ENCODE data around the gene SEMA4C. TPM values are rescaled to one million over a fixed set of nuclear protein-coding genes. Genes with fewer than 3 reads are reported as not detected.

SEMA4C gene, protein sequence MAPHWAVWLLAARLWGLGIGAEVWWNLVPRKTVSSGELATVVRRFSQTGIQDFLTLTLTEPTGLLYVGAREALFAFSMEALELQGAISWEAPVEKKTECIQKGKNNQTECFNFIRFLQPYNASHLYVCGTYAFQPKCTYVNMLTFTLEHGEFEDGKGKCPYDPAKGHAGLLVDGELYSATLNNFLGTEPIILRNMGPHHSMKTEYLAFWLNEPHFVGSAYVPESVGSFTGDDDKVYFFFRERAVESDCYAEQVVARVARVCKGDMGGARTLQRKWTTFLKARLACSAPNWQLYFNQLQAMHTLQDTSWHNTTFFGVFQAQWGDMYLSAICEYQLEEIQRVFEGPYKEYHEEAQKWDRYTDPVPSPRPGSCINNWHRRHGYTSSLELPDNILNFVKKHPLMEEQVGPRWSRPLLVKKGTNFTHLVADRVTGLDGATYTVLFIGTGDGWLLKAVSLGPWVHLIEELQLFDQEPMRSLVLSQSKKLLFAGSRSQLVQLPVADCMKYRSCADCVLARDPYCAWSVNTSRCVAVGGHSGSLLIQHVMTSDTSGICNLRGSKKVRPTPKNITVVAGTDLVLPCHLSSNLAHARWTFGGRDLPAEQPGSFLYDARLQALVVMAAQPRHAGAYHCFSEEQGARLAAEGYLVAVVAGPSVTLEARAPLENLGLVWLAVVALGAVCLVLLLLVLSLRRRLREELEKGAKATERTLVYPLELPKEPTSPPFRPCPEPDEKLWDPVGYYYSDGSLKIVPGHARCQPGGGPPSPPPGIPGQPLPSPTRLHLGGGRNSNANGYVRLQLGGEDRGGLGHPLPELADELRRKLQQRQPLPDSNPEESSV
- 12.2 to 25.7 TPM (median 20.2 TPM) in 5 replicates for total RNA-seq (2022; extraction: Qiagen RNA extraction; ENCODE audit: low read depth)

GRCh38 chr2:96869822-96870625 is at the start of gene SEMA4C:
Gene SEMA4C, minus strand, starts transcription at chr2:96870080. Its CDS starts 2,194 bp downstream, at chr2:96867886.

DNA sequence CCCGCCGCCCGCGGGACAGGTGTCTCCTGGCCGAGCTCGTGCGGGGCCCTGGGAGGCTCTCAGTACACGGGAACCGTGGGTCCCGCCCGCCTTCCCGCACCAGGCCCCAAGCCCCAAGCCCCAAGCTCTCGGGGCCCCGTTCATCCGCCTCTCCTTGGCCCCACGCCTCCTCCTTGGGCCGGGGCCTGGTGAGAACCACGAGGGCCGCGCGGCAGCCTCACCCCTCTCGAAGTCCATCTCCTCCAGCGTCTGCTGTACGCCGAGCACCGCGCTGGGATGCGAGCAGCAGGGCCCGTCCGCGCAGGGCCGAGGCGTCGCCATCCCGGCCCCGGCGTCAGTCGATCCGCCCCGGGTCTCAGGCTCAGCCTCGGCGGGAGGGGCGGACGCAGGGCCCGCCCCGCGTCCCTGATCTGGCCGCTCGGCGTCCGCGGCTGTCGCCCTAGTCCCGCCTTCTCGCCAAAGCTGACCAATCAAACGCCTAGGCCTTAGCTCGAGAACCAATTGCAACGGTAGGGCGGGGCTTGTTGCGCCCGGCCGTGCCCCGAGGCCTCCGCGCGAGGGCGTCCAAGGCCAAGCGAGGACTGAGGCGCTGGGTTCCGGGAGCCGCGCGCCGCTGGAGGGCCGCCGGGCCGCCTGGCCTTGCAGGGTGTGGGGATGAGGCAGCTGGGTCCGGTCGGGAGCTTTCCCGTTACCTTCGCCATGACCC is 12.1 kb downstream of the SEMA4C start, which contains the start of gene ANKRD39:
Gene ANKRD39 (minus strand): TSS at position 350 of the 706 bp plus-strand sequence. CDS start 29 bp downstream, at position 321.

GRCh38 chr2:96843538-96844268 is 26.2 kb downstream of the SEMA4C start, which contains the start of gene ANKRD23:
Gene ANKRD23, minus strand, starts transcription at chr2:96844021. Its CDS starts 29 bp downstream, at chr2:96843992.

DNA sequence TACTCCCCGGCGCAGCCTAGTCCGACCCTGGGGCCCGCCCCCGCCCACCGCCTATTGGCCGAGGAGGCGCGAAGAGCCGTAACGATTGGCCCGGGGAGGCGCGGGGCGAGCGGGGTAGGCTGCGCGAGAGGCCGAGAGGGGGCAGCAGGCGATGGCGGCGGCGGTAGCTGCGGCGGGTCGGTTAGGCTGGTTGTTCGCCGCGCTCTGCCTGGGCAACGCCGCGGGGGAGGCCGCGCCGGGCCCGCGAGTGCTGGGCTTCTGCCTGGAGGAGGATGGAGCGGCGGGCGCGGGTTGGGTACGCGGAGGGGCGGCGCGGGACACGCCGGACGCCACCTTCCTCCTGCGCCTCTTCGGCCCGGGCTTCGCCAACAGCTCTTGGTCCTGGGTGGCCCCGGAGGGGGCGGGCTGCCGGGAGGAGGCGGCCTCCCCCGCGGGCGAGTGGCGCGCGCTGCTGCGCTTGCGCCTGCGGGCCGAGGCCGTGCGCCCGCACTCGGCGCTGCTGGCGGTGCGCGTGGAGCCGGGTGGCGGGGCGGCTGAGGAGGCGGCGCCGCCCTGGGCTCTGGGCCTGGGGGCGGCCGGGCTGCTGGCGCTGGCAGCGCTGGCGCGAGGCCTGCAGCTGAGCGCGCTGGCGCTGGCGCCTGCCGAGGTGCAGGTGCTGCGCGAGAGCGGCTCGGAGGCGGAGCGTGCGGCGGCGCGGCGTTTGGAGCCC is 53.6 kb downstream of the SEMA4C start, which contains the start of gene CNNM3:
Gene CNNM3 (plus strand): TSS at position 142 of the 709 bp plus-strand sequence. CDS start 10 bp downstream, at position 152.

Other genes with a start within 250 kb of the SEMA4C start
- 22.0 to 31.2 TPM (median 27.7 TPM) in 5 replicates for gene KANSL3, start 231.8 kb downstream of the SEMA4C start, total RNA-seq (2022; extraction: Qiagen RNA extraction; ENCODE audit: low read depth)
- gene FER1L5, start 227.3 kb downstream of the SEMA4C start, total RNA-seq (2022; extraction: Qiagen RNA extraction; ENCODE audit: low read depth), result not detected in 5 replicates
- gene LMAN2L, start 130.0 kb downstream of the SEMA4C start, total RNA-seq (2022; extraction: Qiagen RNA extraction; ENCODE audit: low read depth), result 19.3 to 24.3 TPM (median 21.9 TPM) in 5 replicates
- 10.3 to 15.5 TPM (median 13.6 TPM) in 5 replicates for gene CNNM4, start 109.2 kb downstream of the SEMA4C start, total RNA-seq (2022; extraction: Qiagen RNA extraction; ENCODE audit: low read depth)
- gene CNNM3, start 53.8 kb downstream of the SEMA4C start, total RNA-seq (2022; extraction: Qiagen RNA extraction; ENCODE audit: low read depth), result 7.9 to 15.9 TPM (median 13.8 TPM) in 5 replicates
- 0.45 to 3.1 TPM (median 2.2 TPM) in 5 replicates for gene ANKRD23, start 26.1 kb downstream of the SEMA4C start, total RNA-seq (2022; extraction: Qiagen RNA extraction; ENCODE audit: low read depth)
- 19.0 to 22.0 TPM (median 20.6 TPM) in 5 replicates for gene ANKRD39, start 12.1 kb downstream of the SEMA4C start, total RNA-seq (2022; extraction: Qiagen RNA extraction; ENCODE audit: low read depth)
- gene FAM178B, start 116.5 kb upstream of the SEMA4C start, total RNA-seq (2022; extraction: Qiagen RNA extraction; ENCODE audit: low read depth), result not detected in 5 replicates
- gene FAHD2B, start 224.8 kb upstream of the SEMA4C start, total RNA-seq (2022; extraction: Qiagen RNA extraction; ENCODE audit: low read depth), result 9.1 to 11.8 TPM (median 11.1 TPM) in 5 replicates
- 3.7 to 7.2 TPM (median 6.2 TPM) in 5 replicates for gene ANKRD36, start 243.1 kb upstream of the SEMA4C start, total RNA-seq (2022; extraction: Qiagen RNA extraction; ENCODE audit: low read depth)